NCI-H1092 treated with DMSO at 0.1 percent for 48 hours (cell line): ENCODE results near the gene RIMBP2.

Experiments
- DNase-seq: peaks from one replicate; lab custom pipeline; 2025; lab: John Stamatoyannopoulos, UW

RIMBP2 gene

DNA sequence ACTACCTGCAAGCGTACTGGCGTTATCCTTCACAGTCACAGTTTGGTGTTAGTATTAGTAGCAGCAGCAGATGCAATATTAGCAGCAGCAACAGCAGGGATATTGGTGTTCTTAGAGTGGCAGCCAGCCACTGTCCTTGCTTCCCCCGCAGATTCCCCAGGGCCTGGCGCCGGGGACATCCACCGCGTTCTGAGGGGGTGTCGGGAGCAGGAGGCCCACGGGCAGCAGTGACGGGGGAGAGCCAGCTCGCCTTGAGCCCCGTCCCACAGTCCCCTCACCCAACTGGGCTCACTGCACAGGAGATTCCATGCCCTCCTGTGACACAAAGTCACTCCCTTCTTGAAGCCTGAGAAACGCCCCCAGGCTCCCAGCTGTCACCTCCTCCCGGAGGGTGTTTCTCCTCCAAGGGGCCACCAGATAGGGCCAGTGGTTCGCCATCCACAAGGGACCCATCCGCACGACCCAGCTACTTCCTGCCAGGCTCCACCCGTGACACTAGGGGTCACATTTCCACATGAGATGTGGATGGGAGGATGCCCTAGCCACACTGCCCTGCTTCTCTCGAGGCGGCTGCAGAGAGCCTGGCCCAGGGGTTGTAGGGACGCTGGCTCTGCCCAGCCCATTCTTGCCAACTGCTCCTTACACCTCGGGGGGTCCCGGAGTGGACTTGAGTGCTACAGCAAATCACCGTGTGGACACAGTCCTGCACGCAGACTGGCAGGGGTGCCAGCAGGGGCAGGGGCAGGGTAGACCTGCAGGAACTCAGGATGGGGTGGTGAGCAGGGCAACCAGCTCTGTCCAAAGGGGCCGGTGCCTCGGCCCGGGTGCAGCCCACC is 255.3 kb downstream of the RIMBP2 start:
- DNase-seq: no peak

DNA sequence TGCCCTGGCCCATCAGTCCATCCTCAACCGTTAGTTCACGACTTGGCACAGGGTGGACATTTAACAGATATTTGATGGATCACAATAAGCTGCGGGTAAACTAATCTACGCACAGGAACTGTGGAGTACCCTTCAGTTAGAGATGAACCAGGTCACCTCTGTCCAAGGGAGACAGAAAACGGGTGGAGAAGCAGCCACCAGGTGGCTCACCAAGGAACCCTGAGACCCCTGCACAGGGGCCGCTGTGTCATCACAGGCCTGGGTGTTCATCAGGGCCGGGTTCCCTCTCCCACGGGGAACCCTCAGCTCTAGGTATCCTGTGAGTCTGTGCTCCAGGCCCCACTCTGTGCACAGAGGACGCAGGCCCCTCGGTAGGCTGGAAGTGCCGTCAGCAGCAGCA is 256.2 kb downstream of the RIMBP2 start:
- DNase-seq: no peak

- no peak for DNase-seq
Observed at GRCh38 chr12:130458341-130458740, 257.8 kb downstream of the RIMBP2 start.

GRCh38 chr12:130457215-130457614 is 258.9 kb downstream of the RIMBP2 start:
- DNase-seq: no peak

GRCh38 chr12:130456375-130457199 is 259.5 kb downstream of the RIMBP2 start:
- DNase-seq: peak; percentile 79

DNA sequence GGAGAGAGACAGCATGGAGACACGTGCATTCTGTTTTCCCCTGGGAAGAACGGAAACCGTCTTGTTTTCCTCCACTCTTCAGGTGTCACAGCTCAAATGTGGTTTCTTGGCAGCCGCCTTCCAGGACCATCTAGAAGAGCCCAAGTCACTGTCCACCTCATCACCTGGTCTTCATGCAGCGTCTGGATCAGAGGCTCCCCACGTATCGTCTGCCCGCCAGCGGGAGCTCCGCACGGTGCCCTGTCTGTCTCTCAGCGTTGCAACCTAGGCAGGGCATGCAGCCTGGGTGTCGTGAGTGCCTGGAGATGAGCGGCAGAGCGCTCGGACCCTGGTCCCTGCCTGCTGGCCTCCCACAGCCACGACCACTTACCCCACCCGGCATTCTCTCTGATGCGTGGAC is 260.9 kb downstream of the RIMBP2 start:
- DNase-seq: no peak

DNA sequence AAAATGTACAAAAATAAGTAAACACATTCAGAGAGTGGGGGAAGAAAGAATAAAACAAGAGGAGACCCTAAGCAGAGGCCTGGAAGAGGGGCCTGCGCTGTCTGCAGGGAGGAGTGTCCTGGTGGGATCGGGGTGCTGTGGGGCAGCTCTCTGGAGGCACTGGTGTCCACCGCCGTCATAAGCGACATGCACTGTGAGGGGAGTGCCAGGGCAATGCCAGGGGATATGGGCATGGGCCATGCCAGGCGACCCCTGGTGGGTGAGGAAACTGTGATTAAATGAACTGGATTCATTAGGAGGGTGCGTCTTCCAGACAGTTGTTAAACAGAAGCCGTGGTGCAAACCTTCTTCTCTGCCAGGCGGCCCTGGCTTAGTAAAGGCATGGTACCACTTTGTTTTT is 261.8 kb downstream of the RIMBP2 start:
- DNase-seq: no peak

GRCh38 chr12:130452546-130452945 is 263.6 kb downstream of the RIMBP2 start:
- DNase-seq: no peak

DNA sequence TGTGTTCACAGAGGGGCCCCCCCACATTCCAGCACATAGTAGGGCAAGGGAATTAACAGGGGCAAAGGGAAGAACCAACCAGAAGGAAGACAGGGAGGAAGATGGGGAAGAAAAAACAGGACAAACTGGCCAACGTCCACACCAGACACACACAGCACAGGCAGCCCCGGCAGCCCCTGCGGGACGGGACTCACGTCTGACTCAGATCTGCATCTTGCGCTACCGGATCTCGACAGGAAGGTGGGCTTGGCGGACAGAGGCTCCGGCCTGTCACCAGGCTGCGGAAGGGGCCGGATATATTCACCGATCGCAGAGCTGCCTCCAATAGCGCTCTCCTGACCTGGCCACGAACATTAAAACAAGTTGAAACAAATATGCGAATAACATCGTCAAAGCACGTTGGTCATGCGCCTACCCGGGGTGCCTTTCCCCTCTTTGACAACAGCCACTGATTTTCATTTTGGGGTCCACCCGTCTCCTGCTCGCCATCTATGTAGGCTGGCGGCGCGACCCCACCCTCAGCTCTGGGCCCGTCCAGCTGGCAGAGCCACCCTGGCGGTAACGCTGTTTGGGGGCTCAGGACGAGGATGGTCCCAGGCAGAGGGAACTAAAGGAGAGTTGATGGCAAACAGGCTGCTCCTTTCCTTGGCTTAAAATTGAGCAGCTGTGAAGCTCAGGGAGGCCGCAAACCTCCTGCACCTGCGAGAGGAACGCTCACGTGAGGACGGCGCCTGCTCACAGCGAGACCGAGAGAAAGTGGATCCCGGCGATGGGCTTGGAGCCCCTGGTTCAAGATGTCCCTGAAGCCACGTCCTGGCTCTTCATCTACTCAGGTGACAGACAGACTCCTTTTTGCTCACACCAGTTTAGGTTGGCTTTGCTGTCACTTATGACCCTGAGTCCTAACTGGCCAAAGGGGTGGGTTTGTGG is 264.8 kb downstream of the RIMBP2 start:
- no peak for DNase-seq

DNA sequence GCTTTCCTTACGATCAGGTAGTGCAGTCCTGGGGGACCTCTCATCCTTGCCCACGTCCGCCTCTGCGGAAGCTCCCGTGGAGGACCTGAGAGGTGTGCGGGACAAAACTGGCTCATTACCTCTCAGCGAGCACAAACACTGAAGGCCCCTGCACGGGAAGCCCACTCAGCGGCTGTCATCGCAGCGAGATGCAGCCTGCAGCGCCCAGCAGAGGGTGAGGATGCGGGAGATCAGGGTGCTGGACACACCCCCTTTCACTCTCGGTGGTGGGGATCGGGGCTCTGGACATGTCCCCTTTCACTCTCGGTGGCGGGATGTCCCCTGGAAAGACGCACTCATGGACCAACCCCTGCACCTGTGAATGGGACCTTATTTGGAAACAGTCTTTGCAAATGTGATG is 266.8 kb downstream of the RIMBP2 start:
- no peak for DNase-seq

- no peak for DNase-seq
Observed at GRCh38 chr12:130448044-130448821, 267.9 kb downstream of the RIMBP2 start.

GRCh38 chr12:130447655-130447965 is 268.5 kb downstream of the RIMBP2 start:
- no peak for DNase-seq

DNA sequence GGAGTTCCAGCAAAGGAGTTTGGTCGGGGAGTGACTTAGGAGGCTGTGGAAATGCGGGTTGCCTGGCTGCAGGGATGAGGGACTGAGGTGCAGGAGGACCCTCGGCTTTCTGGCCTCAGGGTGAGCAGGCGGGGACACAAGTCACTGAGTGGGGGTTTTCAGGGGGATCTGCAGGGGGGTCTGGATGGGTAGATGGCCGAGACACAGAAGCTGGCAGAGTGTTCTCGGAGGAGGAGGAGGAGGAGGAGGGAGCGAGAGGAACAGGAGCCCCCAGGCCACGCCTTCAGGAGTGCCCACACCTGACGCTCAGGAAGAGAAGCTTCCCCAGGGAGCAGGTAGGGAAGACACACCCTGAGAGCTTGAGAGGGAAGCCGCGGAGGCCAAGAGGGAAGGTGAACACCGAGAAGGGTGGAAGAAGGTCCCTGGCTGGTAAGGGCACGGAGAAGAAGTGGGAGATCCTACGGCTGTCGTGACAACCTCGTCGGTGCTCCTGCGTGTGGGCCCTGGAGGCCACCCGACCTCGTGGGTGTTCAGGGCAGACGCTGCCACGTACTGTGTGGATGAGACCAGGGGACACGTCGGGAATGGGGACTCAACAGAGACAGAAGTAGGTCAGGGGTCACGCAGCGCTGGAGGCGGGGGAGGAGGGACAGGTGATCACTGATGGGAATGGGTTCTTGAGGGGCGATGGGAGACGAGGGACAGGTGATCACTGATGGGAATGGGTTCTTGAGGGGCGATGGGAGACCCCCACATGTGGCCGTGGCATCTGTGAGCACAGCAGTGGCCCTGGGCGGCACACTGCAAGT is 269.0 kb downstream of the RIMBP2 start:
- DNase-seq: no peak

DNA sequence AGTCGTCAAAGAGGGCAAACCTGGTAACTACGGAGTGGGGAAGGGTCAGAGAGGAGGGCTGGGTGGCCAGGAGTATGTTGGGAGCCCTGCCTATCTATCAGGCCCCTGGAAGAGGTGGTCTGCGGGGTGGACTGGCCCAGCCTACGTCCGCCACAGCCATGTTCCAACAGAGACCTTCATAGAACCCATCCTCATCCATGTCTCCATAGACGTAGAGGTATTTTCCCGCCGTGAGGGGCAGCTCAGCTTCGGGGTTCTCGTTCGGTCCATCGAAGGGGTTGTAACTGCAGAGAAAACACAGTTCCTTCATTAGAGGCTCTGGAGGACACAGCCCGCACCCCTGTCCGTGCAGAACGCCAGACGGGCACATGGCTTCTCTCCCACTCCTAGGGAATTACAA is 271.1 kb downstream of the RIMBP2 start:
- DNase-seq: no peak

DNA sequence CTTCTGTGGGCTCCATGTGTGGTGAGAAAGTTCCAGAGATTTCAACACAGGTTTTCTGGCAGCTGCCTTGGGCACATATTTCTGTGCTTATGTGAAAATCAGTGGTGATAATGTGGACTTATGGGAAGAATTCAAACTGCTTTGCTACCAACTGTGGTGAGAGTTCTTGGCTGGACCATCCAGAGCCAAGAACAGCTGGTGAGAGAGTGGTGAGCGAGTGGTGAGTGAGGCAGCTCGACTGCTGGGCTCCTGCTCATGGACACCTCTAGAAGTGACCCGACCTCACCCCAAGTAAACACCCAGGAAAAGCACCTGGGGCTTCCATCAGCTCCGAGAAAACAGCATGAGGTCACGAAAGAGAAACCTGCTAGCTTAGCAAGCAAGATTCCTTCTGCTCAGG is 272.0 kb downstream of the RIMBP2 start:
- DNase-seq: no peak

DNA sequence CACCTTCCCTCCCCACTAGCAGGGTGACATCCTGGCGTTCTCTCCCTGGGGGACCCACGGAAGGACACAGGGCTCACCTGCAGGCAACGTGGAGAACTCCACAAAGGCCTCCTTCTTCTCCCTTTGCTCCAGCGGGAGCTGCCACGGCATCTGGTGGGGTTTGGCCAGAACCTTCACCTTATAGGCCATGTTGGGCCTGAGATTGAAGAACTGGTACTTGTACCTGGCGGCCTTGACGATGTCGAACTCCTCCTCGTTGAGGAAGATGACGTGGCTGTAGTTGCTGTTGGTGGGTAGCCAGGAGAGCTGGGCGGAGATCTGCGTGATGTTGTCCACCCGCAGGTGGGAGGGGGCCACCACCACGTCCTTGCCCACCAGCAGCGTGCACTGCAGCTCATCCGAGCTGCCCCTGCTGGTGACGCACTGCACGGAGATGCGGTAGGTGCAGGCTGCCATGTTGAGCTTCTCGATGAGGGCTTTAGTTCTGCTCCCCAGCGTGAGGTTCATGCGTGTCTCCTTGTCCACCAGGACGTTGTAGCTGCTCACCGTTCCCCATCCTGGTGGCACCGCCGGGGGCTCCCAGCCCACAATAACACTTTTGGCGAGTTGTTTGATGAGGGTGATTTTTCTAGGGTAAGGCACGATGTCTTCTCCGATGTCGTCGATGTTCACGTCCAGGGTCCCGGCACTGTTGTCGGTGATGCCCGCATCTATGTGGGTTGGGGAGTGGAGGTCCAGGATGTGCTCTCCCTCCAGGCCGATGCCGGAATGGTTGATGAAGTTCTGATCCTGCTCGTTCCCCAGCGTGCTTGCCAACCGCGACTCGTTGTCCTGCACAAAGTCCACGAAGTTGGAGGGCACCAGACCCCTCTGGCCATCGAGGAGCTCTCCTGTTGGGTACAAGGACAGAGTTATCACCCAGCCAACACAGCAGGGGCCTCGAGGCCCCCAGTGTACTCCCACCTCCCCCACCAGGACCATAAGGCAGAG is 274.0 kb downstream of the RIMBP2 start:
- DNase-seq: no peak

DNA sequence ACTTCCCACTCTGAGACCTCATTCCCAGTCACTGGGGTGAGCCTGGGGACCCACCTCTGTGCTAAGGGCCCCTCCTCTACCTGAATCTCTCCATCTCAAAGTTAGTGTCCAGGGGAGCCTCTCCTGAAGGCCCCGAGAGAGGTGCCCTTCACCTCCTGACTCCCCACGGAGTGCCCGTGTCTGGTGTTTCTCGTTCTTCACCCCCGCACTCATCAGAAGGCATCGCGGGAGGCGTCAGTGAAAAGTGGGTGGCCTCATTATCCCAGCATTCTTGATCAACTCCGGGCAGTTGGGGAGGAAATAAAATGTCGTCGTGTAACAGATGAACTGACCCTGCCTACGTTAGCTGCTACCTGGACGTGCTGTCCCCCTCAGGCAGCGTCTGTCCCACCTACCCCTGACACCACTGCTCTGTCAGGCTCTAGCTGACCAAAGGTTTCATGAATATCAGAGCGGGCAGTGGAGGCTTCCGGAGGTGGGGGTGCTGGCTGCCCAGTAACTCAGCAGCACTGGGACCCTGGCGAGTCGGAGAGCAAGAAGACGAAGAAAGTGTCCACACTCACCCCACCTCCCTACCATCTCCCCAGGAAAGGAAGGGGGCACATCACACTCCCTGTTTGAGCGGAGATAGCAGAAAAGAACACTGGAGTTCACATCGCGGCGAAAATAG is 275.6 kb downstream of the RIMBP2 start:
- DNase-seq: no peak

DNA sequence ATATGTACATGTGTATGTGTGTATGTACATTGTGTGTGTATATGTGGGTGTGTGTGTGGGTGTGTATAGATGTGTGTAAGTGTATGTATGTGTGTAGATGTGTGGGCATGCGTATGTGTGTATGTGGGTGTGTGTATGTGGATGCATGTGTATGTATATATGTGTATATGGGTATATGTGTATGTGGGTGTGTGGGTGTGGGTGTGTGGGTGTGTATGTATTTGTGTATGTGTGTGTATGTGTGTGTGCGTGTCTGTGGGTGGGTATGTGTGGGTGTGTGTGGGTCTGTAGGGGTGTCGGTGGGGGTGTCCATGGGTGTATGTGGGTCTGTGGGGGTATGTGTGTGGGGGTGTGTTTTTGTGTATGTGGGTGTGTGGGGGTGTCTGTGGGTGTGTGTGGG is 276.8 kb downstream of the RIMBP2 start:
- DNase-seq: no peak

DNA sequence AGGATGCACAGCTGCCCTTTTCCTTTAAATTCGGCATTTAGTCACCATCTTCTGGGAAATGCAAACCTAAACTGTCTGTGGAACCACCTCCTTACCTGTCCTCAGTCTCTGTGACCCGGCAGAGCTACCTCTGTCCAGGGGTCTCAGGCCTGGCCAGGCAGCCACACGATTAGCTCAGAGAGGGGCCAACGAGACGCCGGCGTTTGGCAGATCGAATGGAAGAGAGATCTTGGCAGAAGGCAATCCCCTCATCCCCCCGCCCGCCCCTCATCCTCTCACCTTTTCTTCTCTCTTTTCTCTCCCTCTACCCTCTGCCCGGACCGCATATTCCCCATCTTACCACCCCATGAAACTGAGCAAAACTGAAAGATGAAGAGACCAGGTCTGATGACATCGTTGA is 277.4 kb downstream of the RIMBP2 start:
- no peak for DNase-seq
